HG03521 (cell line): ENCODE data around the gene SPTLC1.
"Not testable (repeated sequence)": the region's sequence is repeated elsewhere in the genome, so short reads cannot be mapped to it uniquely, and the experiment has no call there.

ENCODE experiments used
- ATAC-seq: cut with Tn5 transposase; IDR thresholded peaks from one replicate; pipeline ENCODE4 v1.9.1; 2021; ENCODE audit warnings: mild to moderate bottlenecking, moderate library complexity; ENCODE audit not compliant: unreplicated experiment

SPTLC1 gene

GRCh38 chr9:92033991-92034390, 81.2 kb downstream of the SPTLC1 start:
- ATAC-seq: no peak

GRCh38 chr9:92033307-92033706, 81.9 kb downstream of the SPTLC1 start:
- ATAC-seq: no peak

- ATAC-seq: no peak
These were observed 82.3 kb downstream of the SPTLC1 start for GRCh38 chr9:92032891-92033290.

GRCh38 chr9:92030367-92030766, 84.8 kb downstream of the SPTLC1 start:
- ATAC-seq: no peak

GRCh38 chr9:92029553-92029952, 85.7 kb downstream of the SPTLC1 start:
- ATAC-seq: no peak

GRCh38 chr9:92026206-92027002, 88.8 kb downstream of the SPTLC1 start:
- ATAC-seq: no peak

- not testable (repeated sequence) for ATAC-seq
These were observed 93.2 kb downstream of the SPTLC1 start for GRCh38 chr9:92021785-92022541.

GRCh38 chr9:92019658-92020057, 95.6 kb downstream of the SPTLC1 start:
- no peak for ATAC-seq

GRCh38 chr9:92010705-92011536, 104.3 kb downstream of the SPTLC1 start:
- ATAC-seq: no peak

- not testable (repeated sequence) for ATAC-seq
These were observed 105.0 kb downstream of the SPTLC1 start for GRCh38 chr9:92010253-92010652.

GRCh38 chr9:92008041-92008440, 107.2 kb downstream of the SPTLC1 start:
- ATAC-seq: no peak

- no peak for ATAC-seq
These were observed 111.2 kb downstream of the SPTLC1 start for GRCh38 chr9:92004045-92004392.

GRCh38 chr9:92003308-92004044, 111.7 kb downstream of the SPTLC1 start:
- no peak for ATAC-seq

- not testable (repeated sequence) for ATAC-seq
These were observed 113.3 kb downstream of the SPTLC1 start for GRCh38 chr9:92001948-92002347.

GRCh38 chr9:92001244-92001643, 114.0 kb downstream of the SPTLC1 start:
- ATAC-seq: no peak

GRCh38 chr9:91995000-91995655, 120.1 kb downstream of the SPTLC1 start:
- no peak for ATAC-seq

GRCh38 chr9:91994422-91994821, 120.8 kb downstream of the SPTLC1 start:
- ATAC-seq: no peak

- ATAC-seq: no peak
These were observed 122.7 kb downstream of the SPTLC1 start for GRCh38 chr9:91992461-91993041.

- no peak for ATAC-seq
These were observed 123.4 kb downstream of the SPTLC1 start for GRCh38 chr9:91991721-91992341.
